RCC 7860 (cell line): ENCODE results near the gene CELA3A.
A peak's percentile ranks its signal among the peaks of the same experiment; 100 is the strongest.
"Not testable (repeated sequence)": the region's sequence is repeated elsewhere in the genome, so short reads cannot be mapped to it uniquely, and the experiment has no call there.

Source experiments
- DNase-seq: peaks from one replicate; pipeline ENCODE4 v3.0.0-alpha.2; 2015; ENCODE audit warnings: low spot score
- FAIRE-seq: peaks from 2 replicates; lab custom pipeline; 2012; peaks lifted over from hg19 to GRCh38; lab: Jason Lieb, UNC

CELA3A gene, protein sequence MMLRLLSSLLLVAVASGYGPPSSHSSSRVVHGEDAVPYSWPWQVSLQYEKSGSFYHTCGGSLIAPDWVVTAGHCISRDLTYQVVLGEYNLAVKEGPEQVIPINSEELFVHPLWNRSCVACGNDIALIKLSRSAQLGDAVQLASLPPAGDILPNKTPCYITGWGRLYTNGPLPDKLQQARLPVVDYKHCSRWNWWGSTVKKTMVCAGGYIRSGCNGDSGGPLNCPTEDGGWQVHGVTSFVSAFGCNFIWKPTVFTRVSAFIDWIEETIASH

DNA sequence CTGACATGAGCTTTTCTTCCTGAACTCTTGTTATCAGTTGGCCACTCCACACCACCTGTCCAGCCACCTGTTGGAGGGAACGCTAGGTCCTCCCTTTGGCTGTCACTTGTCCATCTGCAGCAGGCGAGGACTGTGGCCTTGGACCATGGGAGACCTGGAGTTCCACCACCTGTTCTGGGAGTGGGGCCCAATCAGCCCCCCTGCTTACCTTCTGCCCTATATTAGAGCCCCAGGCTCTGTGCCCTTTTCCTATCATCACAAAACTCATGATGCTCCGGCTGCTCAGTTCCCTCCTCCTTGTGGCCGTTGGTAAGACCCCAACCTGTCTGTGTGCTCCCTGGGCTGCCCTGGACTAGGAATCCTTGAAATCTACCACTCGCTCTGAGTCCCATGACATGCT is at the start of gene CELA3A:
TSS of gene CELA3A (plus strand) at position 249 of the 400 bp plus-strand sequence. CDS start at position 267, 18 bp downstream.
- no peak for FAIRE-seq

DNA sequence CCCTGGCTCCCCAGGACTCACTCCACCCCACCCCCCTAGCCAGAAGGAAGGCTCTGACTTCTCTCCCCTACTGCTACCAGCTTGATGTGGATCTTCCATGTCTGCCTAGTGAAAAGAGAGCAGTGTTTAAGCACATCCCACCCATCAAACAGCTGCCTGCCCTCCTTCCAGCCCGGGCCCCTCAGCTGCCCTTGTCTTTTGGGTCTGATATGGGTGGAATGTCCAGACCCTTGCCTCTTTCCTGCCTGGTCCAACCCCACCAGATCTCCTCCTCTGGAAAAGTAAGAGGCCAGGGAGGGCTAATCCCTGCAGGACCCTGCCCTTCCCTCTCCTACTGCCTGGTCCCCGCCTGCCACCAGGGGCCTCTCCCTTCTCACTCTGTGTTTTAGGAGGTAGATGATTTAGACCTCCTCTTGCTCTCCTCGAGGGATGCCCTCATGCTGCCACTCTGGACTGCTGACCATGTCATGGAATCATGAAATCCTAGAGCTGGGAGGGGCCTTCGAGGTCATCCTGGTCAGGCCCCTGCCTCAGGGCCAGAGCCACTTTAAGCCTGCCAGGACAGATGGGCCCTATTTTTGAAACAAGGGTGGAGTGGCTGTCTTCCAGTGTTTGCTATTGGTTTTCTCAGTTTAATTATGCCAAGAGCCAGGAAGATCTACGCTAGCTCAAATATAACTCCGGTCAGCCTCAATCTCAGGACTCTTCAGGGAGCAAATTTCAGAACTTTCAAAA is 48.5 kb upstream of the CELA3A start:
- DNase-seq (no peak), FAIRE-seq (no peak)

More for the DNA sequence above, at the start of gene CELA3A:
- DNase-seq, result no peak

DNA sequence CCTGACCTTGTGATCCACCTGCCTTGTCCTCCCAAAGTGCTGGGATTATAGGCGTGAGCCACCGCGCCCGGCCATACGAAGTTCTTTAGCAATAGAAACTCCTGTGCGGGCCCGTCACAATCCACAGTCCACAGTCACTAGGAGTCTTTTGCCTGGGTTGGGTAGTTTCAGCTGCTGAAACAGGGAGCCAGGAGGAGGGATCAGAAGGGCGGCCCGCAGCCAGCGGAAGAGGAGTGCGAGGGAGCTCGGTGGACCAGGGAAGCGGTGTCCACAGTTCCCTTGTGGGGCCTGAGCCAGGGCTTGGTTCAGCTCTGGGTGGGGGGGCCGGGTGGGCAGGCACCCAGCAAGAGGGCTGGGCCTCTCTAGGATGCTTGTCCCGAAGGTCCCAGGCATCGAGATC is 46.4 kb upstream of the CELA3A start:
- no peak for DNase-seq
- FAIRE-seq, result no peak

DNA sequence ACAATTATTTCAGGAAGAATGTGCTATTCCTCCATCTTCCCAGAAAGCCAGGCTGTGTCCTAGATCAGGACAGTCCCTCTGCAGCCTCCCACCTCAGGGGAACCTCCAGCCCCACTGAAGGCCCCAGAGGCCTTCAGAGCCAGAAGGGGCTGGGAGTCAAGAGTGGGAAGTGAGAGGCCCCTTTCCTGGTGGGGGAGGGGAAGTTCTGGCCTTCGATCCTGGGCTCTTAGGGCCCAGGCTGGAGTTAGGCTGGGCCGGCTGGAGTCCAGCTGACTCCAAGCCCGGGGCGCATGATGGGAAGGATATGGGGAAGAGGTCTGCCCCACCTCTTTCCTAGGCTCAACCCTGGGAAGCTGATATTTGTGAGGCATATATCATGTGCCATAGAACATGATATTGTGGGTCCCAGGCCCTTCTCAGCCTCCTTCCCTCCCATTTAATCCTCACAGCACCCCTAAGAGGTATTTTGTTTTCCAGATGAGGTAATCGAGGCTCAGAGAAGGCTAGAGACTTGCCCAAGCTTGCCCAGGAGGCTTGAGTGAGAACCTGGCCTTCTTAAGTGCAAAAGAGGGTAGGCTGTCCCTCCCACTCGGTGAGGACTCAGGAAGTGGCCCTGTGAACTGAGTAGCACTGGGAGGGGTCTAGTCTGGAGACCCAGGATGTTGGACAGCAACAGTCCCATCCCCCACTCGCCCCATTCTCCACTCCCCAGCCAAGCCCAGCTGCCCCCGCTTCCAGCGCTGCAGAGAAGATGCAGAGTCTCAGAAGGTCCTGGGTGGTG is 45.8 kb upstream of the CELA3A start:
- FAIRE-seq (no peak), DNase-seq (no peak)

DNA sequence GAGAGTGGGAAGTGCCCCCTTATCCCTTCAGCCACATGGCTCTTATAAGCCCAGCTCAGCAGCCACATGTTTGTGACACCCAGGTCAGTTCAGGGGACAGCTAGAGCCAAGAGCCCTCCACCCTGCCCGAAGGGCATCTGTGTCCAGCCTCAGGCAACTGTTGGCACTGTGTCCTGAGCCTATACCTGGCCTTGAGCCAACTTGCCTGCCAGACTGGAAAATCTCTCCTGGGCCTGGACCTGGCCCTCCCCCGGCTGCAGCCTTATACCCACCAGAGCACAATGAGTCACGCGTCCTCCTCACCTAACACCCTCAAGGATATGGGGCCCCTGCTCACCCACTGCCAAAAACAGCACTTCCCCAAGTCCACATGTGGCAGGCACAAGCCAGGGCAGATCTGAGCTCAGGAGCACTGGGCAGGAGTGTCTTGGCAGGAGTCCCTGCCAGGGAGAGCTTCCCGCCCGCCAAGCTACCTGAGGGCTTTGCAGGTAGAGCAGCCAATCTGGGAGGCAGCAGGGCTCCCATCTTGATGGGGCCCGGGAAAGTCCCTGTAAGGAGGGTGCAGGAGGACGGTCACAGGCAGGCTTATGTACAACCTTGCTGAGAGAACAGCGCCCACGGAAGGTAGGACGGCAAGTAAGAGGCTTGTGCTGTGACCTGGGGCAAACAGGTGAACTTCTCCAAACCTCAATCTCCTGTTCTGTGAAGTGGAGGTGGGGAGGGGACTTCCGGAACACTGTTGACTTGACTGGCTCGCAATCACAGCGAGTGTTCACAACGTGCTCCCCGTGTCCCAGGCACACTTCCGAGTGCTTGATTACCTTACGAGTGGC is 44.5 kb upstream of the CELA3A start:
- FAIRE-seq (peak; percentile 87), DNase-seq (peak; percentile 92)

DNA sequence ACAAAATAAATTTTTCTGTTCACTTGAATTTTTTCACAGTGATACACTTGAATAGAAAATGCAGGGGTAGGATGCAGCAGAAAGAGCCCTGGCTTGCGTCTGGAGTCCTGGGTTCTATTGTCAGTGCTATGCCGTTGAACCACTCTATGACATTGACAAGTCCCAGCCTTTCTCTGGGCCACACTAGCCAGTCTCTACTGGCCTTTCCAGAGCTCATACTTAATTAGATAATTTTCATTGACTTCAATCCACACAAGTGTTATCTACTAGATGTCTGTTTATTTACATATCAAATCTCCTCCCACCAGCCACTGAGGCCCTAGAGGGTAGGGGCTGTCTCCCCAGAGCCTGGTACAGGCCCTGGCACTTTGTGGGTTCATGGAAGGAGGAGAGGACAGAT is 40.1 kb upstream of the CELA3A start:
- no peak for FAIRE-seq
- DNase-seq, result no peak

DNA sequence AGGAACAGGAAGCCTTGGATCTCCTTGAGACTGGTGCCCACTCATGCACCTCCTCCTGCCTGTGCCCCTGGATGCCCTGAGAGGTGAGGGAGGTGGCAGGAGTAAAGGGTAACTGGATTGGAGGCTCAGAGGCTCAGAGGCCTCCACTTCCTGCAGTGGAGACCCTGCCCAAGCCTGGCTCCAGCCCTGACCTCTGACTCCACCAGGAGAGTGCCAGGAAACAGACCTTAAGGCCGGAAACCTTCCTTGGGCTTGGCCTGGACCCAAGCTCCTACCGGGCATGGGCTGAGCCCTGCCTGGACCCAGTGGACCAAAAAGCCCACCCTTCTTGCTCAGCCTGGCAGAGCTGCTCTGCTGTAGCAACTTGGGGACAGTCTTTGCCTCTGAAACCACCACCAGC is 39.7 kb upstream of the CELA3A start:
- no peak for DNase-seq
- FAIRE-seq, result no peak

DNA sequence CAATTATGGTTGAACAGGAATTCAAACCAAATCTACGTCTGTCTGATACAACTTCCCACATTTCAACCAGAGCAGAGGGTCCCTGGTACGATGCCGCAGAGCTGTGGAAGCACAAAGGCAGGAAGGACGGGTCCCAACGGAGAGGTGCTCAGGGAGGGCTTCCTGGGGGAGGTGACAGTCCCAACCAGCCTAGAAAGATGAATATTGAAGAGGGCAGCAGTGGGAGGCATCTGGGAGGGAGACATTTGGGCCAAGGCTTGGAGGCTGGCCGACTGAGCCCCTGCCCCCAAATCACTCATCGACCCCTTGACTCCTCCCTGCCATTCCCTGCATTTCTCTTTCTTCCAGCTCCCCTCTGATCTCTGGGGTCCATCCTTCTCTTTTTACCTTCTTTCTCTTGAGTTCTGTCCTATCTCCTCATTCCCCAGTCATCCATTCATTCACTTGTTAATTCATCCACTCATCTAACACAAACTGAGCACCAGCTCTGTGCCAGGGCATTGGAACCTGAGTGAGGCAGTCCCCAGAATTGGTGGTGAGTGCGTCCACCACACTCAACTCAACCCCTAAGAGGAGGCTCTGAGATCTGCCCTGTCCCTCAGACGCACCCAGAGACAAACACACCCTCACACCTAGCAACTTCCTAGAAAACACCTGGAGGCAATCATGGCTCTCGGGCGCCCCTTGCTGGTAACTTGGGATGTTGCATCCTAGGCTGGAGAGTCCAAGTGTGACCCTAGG is 37.8 kb upstream of the CELA3A start:
- FAIRE-seq (no peak), DNase-seq (peak; percentile 68)

DNA sequence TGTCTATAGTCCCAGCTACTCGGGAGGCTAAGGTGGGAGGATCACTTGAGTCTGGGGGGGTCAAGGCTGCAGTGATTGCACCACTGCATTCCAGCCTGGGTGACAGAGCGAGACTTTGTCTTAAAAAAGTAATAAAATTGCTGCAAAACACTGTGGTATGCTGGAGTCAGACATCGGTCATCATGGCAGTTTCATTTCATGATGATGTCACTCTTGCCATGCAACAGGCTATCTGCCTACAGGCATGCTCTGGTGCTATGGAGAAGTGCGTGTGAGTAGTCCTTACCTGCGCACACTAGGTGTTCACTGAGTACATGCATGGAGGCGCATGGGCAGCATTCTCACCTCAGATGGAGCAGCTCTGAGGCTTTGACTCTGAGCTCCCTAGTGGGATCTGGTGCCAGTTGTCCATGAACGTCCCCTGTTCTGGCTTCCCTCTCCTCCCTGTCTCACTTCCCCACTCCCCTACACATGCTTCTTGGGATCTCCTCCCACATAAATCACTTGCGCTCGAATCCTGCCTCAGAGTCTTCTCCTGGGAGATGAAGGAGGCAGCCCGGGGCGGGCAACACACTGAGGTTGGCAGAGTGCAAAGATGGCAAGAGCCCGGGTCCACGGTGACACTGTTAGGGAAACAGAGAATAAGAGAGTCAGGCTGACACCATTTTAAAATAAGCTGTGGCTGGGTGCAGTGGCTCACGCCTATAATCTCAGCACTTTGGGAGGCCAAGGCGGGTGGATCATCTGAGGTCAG is 35.0 kb upstream of the CELA3A start:
- no peak for FAIRE-seq
- DNase-seq, result peak; percentile 82

DNA sequence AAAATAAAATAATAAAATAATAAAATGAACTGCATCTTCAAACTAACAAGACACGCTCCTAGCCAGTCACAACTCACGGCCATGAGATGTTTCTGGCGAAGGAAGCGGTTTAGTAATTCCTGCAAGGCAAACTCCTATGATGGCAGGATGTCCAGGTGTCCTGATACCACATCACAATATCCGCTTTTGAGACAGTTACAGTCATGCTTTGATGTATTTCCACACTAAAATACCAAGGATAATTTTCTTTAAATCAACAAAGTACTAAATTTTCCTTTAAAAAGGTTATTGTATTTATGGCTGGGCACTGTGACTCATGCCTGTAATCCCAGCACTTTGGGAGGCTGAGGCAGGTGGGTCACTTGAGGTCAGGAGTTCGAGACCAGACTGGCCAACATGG is 34.2 kb upstream of the CELA3A start:
- not testable (repeated sequence) for DNase-seq, FAIRE-seq

DNA sequence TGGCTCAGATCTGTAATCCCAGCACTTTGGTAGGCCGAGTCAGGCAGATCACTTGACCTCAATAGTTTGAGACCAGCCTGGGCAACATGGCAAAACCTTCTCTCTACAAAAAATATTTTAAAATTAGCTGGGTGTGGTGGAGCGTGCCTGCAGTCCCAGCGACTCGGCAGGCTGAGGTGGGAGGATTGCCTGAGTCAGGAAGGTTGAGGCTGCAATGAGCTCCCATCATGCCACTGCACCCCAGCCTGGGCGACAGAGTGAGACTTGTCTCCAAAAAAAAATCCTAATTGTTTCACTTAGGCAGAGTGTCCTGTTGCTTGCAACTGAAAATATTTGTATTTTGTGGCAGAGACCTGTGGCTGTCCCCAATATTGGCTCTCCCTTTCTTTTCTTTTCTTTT is 32.4 kb upstream of the CELA3A start:
- not testable (repeated sequence) for FAIRE-seq, DNase-seq

DNA sequence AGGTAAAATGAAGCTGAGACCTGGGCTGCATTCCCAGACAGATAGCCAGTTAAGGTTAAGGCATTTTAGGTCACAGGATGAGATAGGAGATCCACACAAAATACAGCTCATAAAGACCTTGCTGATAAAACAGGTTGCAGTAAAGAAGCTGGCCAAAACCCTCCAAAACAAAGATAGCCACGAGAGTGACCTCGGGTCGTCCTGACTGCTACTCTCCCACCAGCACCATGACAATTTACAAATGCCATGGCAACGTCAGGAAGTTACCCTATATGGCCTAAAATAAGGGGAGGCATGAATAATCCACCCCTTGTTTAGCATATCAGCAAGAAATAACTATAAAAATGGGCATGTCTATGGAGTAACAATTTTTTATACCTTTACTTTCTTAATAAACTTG is 30.9 kb upstream of the CELA3A start:
- DNase-seq, FAIRE-seq: not testable (repeated sequence)

DNA sequence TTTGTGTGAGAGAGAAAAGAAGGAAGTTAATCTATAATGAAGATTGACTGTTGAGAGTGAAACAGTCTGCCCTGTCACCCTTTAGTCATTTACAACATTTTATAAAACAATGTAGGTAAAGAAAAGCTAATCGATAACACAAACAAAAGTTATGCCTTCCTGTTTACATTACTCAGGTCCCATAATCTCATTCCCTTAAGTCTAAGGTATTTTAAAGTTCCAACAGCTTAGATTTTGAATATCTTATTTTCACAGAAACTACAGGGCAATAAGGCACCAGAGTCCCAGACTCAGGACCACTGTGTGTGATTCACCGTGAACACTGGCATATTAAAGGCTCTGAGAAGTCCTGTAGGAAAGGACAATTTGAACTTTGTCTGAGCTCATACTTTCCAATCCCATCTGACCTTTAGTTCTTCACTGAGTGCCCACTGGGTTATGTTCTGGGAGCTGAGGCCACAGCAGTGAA is 28.4 kb upstream of the CELA3A start:
- FAIRE-seq, result not testable (repeated sequence)

DNA sequence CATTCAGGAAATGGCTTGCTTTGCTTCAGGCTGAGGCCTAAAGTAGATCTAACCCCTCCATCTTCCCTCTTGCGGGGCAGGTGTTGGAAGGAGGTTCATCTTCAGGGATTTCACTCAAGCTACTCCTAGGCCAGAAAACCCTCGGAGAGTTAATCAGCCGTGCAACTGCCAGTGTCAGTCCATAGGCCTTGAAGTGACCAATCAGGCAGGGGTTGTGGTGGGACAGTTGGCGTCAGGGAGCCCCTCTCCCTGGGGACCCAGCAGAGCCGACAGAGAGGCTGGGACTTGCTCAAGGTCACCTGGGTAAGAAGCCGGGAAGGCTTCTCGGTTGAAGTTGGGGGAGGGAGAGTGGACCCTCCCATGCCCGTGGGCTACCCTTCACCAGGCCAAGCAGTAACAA is 27.5 kb upstream of the CELA3A start:
- not testable (repeated sequence) for FAIRE-seq, DNase-seq

More for the DNA sequence above, 28.4 kb upstream of the CELA3A start:
- DNase-seq, result not testable (repeated sequence)

DNA sequence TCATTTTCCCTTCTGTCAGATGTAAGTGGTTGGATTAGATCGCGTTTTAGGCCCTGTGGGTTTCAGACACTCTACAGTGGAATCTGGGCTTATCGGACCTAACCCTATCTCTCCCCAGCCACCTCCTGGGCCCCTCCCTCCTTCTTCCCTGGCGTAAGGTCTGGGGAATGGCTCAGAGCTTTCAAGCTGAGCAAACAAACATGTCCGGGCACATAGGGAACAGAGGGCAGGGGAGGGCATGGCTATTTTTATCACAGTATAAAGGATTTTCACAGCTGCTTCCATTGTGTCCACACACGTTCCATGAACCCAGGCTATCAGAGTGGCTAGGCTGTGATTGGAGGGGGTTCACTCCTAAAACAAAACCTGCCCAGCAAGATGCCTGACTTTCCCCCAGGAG is 26.8 kb upstream of the CELA3A start:
- not testable (repeated sequence) for DNase-seq, FAIRE-seq

DNA sequence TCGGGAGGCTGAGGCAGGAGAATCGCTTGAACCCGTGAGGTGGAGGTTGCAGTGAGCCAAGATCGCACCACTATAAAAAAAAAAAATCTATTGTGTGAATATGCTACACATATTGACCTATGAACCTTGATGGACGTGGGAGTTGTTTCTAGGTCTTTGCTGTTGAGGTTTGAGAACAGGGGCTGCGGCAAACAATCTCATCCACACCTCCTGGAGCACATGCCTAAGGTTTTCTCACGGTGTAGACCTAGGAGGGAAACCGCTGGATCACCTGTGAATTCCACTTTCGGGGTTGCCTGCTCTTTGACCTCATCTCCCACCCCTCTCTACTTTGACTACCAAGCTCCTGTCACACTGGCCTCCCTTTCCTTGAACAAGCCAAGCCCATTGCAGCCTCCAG is 26.2 kb upstream of the CELA3A start:
- not testable (repeated sequence) for FAIRE-seq, DNase-seq

DNA sequence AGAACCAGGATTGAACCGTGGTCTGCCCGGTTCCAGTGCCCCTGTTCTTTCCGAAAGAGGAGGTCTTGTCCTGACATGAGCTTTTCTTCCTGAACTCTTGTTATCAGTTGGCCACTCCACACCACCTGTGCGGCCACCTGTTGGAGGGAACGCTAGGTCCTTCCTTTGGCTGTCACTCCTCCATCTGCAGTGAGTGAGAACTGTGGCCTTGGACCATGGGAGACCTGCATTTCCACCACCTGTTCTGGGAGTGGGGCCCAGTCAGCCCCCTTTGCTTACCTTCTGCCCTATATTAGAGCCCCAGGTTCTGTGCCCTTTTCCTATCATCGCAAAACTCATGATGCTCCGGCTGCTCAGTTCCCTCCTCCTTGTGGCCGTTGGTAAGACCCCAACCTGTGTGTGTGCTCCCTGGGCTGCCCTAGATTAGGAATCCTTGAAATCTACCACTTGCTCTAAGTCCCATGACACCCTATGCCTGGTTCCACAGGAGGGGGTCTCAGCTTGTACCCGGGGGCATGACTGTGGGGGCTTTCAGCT is 24.7 kb upstream of the CELA3A start, which contains the start of gene CELA3B:
TSS of gene CELA3B (plus strand) at position 320 of the 537 bp plus-strand sequence. CDS start at position 338, 18 bp downstream.
- not testable (repeated sequence) for DNase-seq, FAIRE-seq

DNA sequence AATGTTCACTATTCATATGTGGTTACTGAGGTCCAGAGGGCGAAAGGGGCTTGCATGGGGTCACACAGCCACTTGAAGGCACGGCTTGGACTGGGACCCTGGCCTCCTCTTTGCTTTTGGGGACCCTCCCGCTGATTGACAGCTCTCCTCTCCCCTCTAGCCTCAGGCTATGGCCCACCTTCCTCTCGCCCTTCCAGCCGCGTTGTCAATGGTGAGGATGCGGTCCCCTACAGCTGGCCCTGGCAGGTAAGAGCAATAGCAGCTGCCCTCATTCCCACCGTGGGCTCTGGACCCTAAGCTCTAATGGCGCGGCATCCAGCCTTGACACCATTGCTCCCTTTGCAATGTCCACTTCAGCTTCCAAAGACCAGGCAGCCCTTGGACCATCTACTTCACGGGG is 23.2 kb upstream of the CELA3A start:
- not testable (repeated sequence) for DNase-seq, FAIRE-seq
